ENCODE results near the gene ARHGAP27.
"Not testable (repeated sequence)": the region's sequence is repeated elsewhere in the genome, so short reads cannot be mapped to it uniquely, and the experiment has no call there.

ARHGAP27 gene

GRCh38 chr17:45451131-45451530, 18.5 kb upstream of the ARHGAP27 start (continued):
- TF ChIP-seq ZC3H10 (CRISPR knock-in tag; IDR thresholded peaks at IDR 0.05), result no peak
- TF ChIP-seq ZFP30 (CRISPR knock-in tag; IDR thresholded peaks at IDR 0.05), result no peak

GRCh38 chr17:45449708-45450329, 17.1 kb upstream of the ARHGAP27 start:
- not testable (repeated sequence) for ATAC-seq

GRCh38 chr17:45449260-45449659, 16.6 kb upstream of the ARHGAP27 start:
- ATAC-seq, result not testable (repeated sequence)

- ATAC-seq, result not testable (repeated sequence)
Observed at GRCh38 chr17:45448483-45448882, 15.8 kb upstream of the ARHGAP27 start.

- ATAC-seq, result not testable (repeated sequence)
Observed at GRCh38 chr17:45448066-45448465, 15.4 kb upstream of the ARHGAP27 start.

GRCh38 chr17:45447650-45448049, 15.0 kb upstream of the ARHGAP27 start:
- ATAC-seq, result not testable (repeated sequence)

- ATAC-seq, result not testable (repeated sequence)
Observed at GRCh38 chr17:45446872-45447625, 14.4 kb upstream of the ARHGAP27 start.

GRCh38 chr17:45445901-45446743, 13.5 kb upstream of the ARHGAP27 start:
- ATAC-seq, result peak; percentile 88
- TF ChIP-seq PATZ1 (CRISPR knock-in tag; IDR thresholded peaks at IDR 0.05; ENCODE audit: borderline replicate concordance), result 0 out of 2 replicates have a peak, but pooled peaks have one; percentile 21

- ATAC-seq, result not testable (repeated sequence)
Observed at GRCh38 chr17:45444856-45445820, 12.5 kb upstream of the ARHGAP27 start.

- not testable (repeated sequence) for ATAC-seq
Observed at GRCh38 chr17:45444301-45444700, 11.6 kb upstream of the ARHGAP27 start.

GRCh38 chr17:45443371-45444260, 10.9 kb upstream of the ARHGAP27 start:
- ATAC-seq, result not testable (repeated sequence)
